ENCODE measurements around the gene RNF169. TPM values are rescaled to one million over a fixed set of nuclear protein-coding genes. Genes with fewer than 3 reads are reported as not detected.

The RNF169 gene, protein sequence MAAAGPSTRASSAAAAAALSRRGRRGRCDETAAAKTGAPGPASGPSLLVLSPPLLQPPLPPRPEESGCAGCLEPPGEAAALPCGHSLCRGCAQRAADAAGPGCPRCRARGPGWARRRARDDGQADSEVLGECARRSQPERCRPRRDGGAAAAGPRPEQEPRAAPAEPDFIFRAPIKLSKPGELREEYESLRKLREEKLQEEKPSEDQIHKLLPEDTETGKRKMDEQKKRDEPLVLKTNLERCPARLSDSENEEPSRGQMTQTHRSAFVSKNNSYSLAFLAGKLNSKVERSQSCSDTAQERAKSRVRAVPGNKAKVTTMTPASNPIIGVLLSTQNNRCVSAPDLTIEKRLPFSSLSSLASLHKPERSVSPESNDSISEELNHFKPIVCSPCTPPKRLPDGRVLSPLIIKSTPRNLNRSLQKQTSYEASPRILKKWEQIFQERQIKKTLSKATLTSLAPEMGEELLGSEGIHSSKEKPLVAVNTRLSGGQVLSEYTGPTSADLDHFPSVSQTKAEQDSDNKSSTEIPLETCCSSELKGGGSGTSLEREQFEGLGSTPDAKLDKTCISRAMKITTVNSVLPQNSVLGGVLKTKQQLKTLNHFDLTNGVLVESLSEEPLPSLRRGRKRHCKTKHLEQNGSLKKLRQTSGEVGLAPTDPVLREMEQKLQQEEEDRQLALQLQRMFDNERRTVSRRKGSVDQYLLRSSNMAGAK
- 0.40 and 0.43 TPM in 2 replicates for polyA plus RNA-seq

DNA sequence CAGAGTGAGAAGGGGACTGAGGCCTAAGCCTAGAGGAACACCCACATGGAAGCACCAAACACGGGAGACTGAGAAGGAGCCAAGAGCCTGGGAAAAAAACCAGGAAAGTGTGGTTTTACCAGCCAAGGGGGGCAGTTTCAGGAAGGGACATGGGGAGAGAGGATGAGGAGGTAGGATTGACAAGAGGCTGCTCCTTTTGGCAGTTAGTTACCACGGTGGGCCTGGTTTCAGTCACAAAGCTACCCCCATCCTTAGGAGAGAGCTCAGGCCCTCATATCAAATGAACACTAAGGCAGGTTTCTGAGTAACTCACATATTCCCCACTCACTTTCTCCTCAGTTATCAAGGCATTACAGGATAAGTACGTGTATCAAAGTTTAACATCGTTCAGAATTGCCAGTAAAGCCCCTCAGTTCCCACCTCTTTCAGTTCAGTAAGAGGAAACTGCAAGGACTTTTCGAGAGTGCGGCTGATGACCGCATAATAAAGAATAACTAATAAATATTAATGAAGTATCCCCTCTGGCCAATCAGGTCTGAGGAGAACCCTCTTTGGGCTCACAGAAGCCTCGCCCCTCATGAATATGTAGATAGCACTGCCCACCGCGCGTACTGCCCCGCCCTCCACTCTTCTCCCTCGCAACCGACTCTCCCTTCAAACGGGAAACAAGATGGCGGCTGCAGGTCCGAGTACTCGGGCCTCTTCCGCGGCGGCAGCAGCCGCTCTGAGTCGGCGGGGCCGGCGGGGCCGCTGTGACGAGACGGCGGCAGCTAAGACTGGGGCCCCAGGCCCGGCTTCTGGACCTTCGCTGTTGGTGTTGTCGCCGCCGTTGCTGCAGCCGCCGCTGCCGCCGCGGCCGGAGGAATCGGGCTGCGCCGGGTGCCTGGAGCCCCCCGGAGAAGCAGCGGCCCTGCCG lies at the start of gene RNF169:
TSS of gene RNF169 (plus strand) at position 639 of the 916 bp plus-strand sequence. CDS start at position 671, 32 bp downstream.

DNA sequence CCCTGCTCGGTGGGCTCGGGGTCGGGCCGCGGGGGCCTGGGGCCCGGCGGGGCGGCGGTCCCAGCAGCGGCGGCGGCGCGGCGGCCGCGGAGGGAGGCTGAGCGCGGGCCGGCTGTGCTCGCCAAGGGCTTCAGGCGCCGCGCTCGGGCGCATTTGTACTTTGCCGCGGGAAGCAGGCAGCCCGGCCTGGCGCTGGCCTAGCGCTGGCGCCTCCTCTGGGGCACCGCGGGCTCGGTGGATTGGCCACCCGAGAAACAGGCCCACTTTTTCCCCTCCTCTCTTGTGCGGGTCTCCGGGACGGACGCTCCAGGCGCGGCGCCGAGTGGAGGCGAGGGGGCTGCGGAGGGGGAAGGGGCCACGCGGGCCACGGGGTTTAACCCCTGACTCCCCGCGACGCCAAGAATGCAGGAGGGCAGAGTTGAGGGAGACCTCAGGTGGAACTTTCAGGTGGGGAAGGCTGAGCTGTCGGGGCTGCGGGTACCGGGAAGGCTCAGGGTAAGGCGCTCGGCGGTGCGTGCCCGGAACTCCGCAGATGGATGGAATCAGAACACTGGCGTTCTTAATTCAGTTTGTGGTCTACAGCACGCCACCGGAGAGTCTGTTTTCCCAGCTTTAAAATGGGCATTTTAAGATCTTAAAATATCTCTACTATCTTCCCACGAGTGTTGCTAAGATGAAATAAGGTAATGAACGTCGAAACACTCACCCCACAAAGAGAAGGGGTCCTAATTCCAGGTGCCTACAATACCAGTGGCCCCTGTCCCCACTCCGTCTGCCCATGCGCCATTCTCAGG lies 17.2 kb upstream of the RNF169 start, which contains the start of gene CHRDL2:
TSS of gene CHRDL2 (minus strand) at position 126 of the 794 bp plus-strand sequence. CDS start 538 bp downstream, outside the sequence.

Other genes with a start within 250 kb of the RNF169 start
- 14.5 and 18.5 TPM in 2 replicates for gene POLD3, start 156.3 kb upstream of the RNF169 start, polyA plus RNA-seq
- not detected in 2 replicates for gene CHRDL2, start 17.4 kb upstream of the RNF169 start, polyA plus RNA-seq
- gene XRRA1, start 200.2 kb downstream of the RNF169 start, polyA plus RNA-seq, result 4.2 and 5.7 TPM in 2 replicates
- gene SPCS2, start 200.4 kb downstream of the RNF169 start, polyA plus RNA-seq, result 470 and 602 TPM in 2 replicates
- gene NEU3, start 240.1 kb downstream of the RNF169 start, polyA plus RNA-seq, result 0.97 and 1.7 TPM in 2 replicates

Data from Purkinje cell (primary cell).